Ishikawa (cell line): ENCODE data around the gene ATP2B2.

Experiments used
- EP300 ChIP-seq: IDR thresholded peaks from 2 replicates; pipeline ENCODE4 v1.6.1; 2012; ENCODE audit warnings: borderline replicate concordance
- MAX ChIP-seq: IDR thresholded peaks from 2 replicates; pipeline ENCODE4 v1.6.1; 2012
- NFIC ChIP-seq: IDR thresholded peaks from 2 replicates; pipeline ENCODE4 v1.6.1; 2012
- RAD21 ChIP-seq: IDR thresholded peaks from 2 replicates; pipeline ENCODE4 v1.6.1; 2012; ENCODE audit warnings: low read depth
- REST ChIP-seq: IDR thresholded peaks from 2 replicates; pipeline ENCODE4 v1.6.1; 2012; ENCODE audit warnings: low read depth, mild to moderate bottlenecking
- TAF1 ChIP-seq: IDR thresholded peaks from 2 replicates; pipeline ENCODE4 v1.6.1; 2012; ENCODE audit warnings: low read depth, mild to moderate bottlenecking
- TEAD4 ChIP-seq: IDR thresholded peaks from 2 replicates; pipeline ENCODE4 v1.6.1; 2012
- YY1 ChIP-seq: IDR thresholded peaks from 2 replicates; pipeline ENCODE4 v1.6.1; 2012; ENCODE audit warnings: low read depth

- TF ChIP-seq REST (no peak), YY1 (no peak), TAF1 (no peak), TEAD4 (no peak), MAX (no peak), RAD21 (no peak), EP300 (no peak), NFIC (no peak)
Measured at GRCh38 chr3:10381336-10381735, 124.0 kb downstream of the ATP2B2 start.
